H9 (cell line): ENCODE measurements around the gene RNF224. TPM values are rescaled to one million over a fixed set of nuclear protein-coding genes. Genes with fewer than 3 reads are reported as not detected.

Experiments
- DNase-seq: peaks from one replicate; pipeline ENCODE4 v3.0.0-alpha.2; 2017
- H2AFZ ChIP-seq: one replicate; pipeline ENCODE4 v1.6.1; 2013; ENCODE audit warnings: mild to moderate bottlenecking, low read length, control low read depth, moderate library complexity
- H2AK5ac ChIP-seq: 2 replicates; pipeline ENCODE4 v1.6.1; 2013; ENCODE audit warnings: low read length, control low read depth, mixed read lengths; ENCODE audit not compliant: insufficient read length
- H2BK120ac ChIP-seq: one replicate; pipeline ENCODE4 v1.6.1; 2013; ENCODE audit warnings: low read depth, mild to moderate bottlenecking, low read length, control low read depth, inconsistent platforms; ENCODE audit not compliant: poor library complexity, severe bottlenecking
- H2BK12ac ChIP-seq: 2 replicates; pipeline ENCODE4 v1.6.1; 2013; ENCODE audit warnings: low read length, control low read depth, mixed read lengths, low read depth; ENCODE audit not compliant: insufficient read length
- H2BK15ac ChIP-seq: 2 replicates; pipeline ENCODE4 v1.6.1; 2013; ENCODE audit warnings: low read depth, low read length, control low read depth
- H2BK20ac ChIP-seq: one replicate; pipeline ENCODE4 v1.6.1; 2013; ENCODE audit warnings: low read depth, mild to moderate bottlenecking, low read length, control low read depth, inconsistent platforms; ENCODE audit not compliant: poor library complexity, severe bottlenecking
- H2BK5ac ChIP-seq: 2 replicates; pipeline ENCODE4 v1.6.1; 2013; ENCODE audit warnings: low read length, control low read depth, mixed read lengths; ENCODE audit not compliant: insufficient read length
- H3K14ac ChIP-seq: 2 replicates; pipeline ENCODE4 v1.6.1; 2013; ENCODE audit warnings: low read length, control low read depth; ENCODE audit not compliant: insufficient read depth
- H3K18ac ChIP-seq: 2 replicates; pipeline ENCODE4 v1.6.1; 2013; ENCODE audit warnings: low read depth, mild to moderate bottlenecking, mixed read lengths, low read length, control low read depth; ENCODE audit not compliant: insufficient read length
- H3K23ac ChIP-seq: 2 replicates; pipeline ENCODE4 v1.6.1; 2013; ENCODE audit warnings: low read length, control low read depth, mixed read lengths, low read depth; ENCODE audit not compliant: insufficient read length
- H3K23me2 ChIP-seq: 2 replicates; pipeline ENCODE4 v1.6.1; 2013; ENCODE audit warnings: low read depth, mild to moderate bottlenecking, mixed read lengths, low read length, control low read depth; ENCODE audit not compliant: insufficient read length, poor library complexity, severe bottlenecking
- H3K27ac ChIP-seq: 2 replicates; pipeline ENCODE4 v1.5.1; 2013; ENCODE audit warnings: low read length, control low read depth, mixed read lengths, low read depth; ENCODE audit not compliant: insufficient read length
- H3K27me3 ChIP-seq: 2 replicates; pipeline ENCODE4 v1.6.1; 2013; ENCODE audit warnings: low read length, control low read depth, inconsistent platforms; ENCODE audit not compliant: insufficient read depth
- H3K4ac ChIP-seq: 2 replicates; pipeline ENCODE4 v1.6.1; 2013; ENCODE audit warnings: low read depth, mild to moderate bottlenecking, control low read depth, inconsistent platforms, low read length, moderate library complexity
- H3K4me1 ChIP-seq: 2 replicates; pipeline ENCODE4 v1.6.1; 2013; ENCODE audit warnings: low read length, control low read depth, inconsistent platforms; ENCODE audit not compliant: insufficient read depth
- H3K4me2 ChIP-seq: 2 replicates; pipeline ENCODE4 v1.6.1; 2013; ENCODE audit warnings: low read length, control low read depth, mixed read lengths; ENCODE audit not compliant: insufficient read length, insufficient read depth
- H3K56ac ChIP-seq: 2 replicates; pipeline ENCODE4 v1.6.1; 2013; ENCODE audit warnings: low read depth, mild to moderate bottlenecking, mixed read lengths, low read length, control low read depth; ENCODE audit not compliant: insufficient read length
- H3K79me1 ChIP-seq: 2 replicates; pipeline ENCODE4 v1.6.1; 2013; ENCODE audit warnings: low read depth, mild to moderate bottlenecking, moderate library complexity, low read length, control low read depth, inconsistent platforms; ENCODE audit not compliant: insufficient read depth, poor library complexity, severe bottlenecking
- H3K79me2 ChIP-seq: 2 replicates; pipeline ENCODE4 v1.6.1; 2013; ENCODE audit warnings: low read length, control low read depth, inconsistent platforms; ENCODE audit not compliant: insufficient read depth
- H3K9ac ChIP-seq: 2 replicates; pipeline ENCODE4 v1.6.1; 2013; ENCODE audit warnings: low read length, control low read depth, mixed read lengths; ENCODE audit not compliant: insufficient read length; ENCODE audit errors: extremely low read depth
- H3K9me3 ChIP-seq: one replicate; pipeline ENCODE4 v1.6.1; 2013; ENCODE audit warnings: low read depth, low read length, inconsistent platforms; ENCODE audit not compliant: control insufficient read depth
- H3T11ph ChIP-seq: one replicate; pipeline ENCODE4 v1.6.1; 2013; ENCODE audit warnings: mild to moderate bottlenecking, low read length, control low read depth, inconsistent platforms
- H4K20me1 ChIP-seq: one replicate; pipeline ENCODE4 v1.6.1; 2013; ENCODE audit not compliant: control insufficient read depth, insufficient read length, insufficient read depth
- H4K5ac ChIP-seq: 2 replicates; pipeline ENCODE4 v1.6.1; 2013; ENCODE audit warnings: low read depth, mild to moderate bottlenecking, mixed read lengths, low read length, control low read depth; ENCODE audit not compliant: insufficient read length
- H4K8ac ChIP-seq: replicated peaks from 2 replicates; pipeline ENCODE4 v1.6.1; 2013; ENCODE audit warnings: low read length, control low read depth, mixed read lengths, low read depth; ENCODE audit not compliant: insufficient read length
- H4K91ac ChIP-seq: 2 replicates; pipeline ENCODE4 v1.6.1; 2013; ENCODE audit warnings: low read depth, mild to moderate bottlenecking, moderate library complexity, mixed read lengths, low read length, control low read depth; ENCODE audit not compliant: insufficient read length
- H3K27ac Mint-ChIP-seq, 3 experiments: 2 replicates in 2 of 3; 3 replicates in 1 of 3; pipeline ENCODE4 v1.8.0; 2020 to 2021; ENCODE audit warnings: mixed read lengths in 3 of 3, mild to moderate bottlenecking in 1 of 3, moderate library complexity in 1 of 3
- H3K27me3 Mint-ChIP-seq: 2 replicates; pipeline ENCODE4 v1.8.0; 2021; ENCODE audit warnings: low read depth, mild to moderate bottlenecking, moderate library complexity, mixed read lengths
- H3K36me3 Mint-ChIP-seq, 3 experiments: 2 replicates in 2 of 3; 3 replicates in 1 of 3; pipeline ENCODE4 v1.8.0; 2020 to 2021; ENCODE audit warnings: low read depth in 3 of 3, mixed read lengths in 3 of 3; ENCODE audit not compliant: insufficient read depth in 1 of 3
- H3K4me1 Mint-ChIP-seq, 2 experiments: 2 replicates each; pipeline ENCODE4 v1.8.0; 2020; ENCODE audit warnings: mixed read lengths in 2 of 2
- H3K4me3 Mint-ChIP-seq, 2 experiments: 2 replicates in 1 of 2; 3 replicates in 1 of 2; pipeline ENCODE4 v1.8.0; 2020 to 2021; ENCODE audit warnings: mild to moderate bottlenecking in 2 of 2, mixed read lengths in 2 of 2, moderate library complexity in 1 of 2
- H3K9me3 Mint-ChIP-seq, 2 experiments: 2 replicates in 1 of 2; 3 replicates in 1 of 2; pipeline ENCODE4 v1.8.0; 2020; ENCODE audit warnings: mild to moderate bottlenecking in 2 of 2, mixed read lengths in 2 of 2, moderate library complexity in 1 of 2
- CTCF ChIP-seq: fragments of 200-600 bp; sonication (generic); conservative IDR thresholded peaks from 3 replicates; pipeline ENCODE4 v1.8.0; 2021; ENCODE audit warnings: antibody characterized with exemption, mild to moderate bottlenecking
- WGBS: extraction: QIAGEN DNeasy Blood & Tissue Kit; methylation state at CpG from one replicate; pipeline ENCODE4 v1.1.7; 2013; ENCODE audit warnings: missing lambda C conversion rate, low lambda C conversion rate, mixed read lengths; ENCODE audit not compliant: insufficient read length; ENCODE audit errors: extremely low coverage; 5-methylcytosine and 5-hydroxymethylcytosine counted together
- total RNA-seq: library from RNA; stranded (reverse); gene quantifications from 2 replicates; pipeline ENCODE4 v1.2.1, GENCODE V29; 2021

Gene RNF224
- total RNA-seq, 1 experiment from 2014 or later = 0.15 TPM

- H3K14ac ChIP-seq = no peak overlapping the region
- no peak overlapping the region for H2BK15ac ChIP-seq
- H4K5ac ChIP-seq = no peak overlapping the region
- H3K27ac ChIP-seq = no peak overlapping the region
- DNase-seq = no peak
- H3K9ac ChIP-seq = no peak overlapping the region
- no peak overlapping the region for H2AFZ ChIP-seq
- no CpG with 5 or more reads among the region's 40 CpGs for WGBS
- no peak for TF ChIP-seq CTCF
- no peak overlapping the region for H2BK20ac ChIP-seq
- no peak overlapping the region for H3K4ac ChIP-seq
- H2BK12ac ChIP-seq = no peak overlapping the region
- no peak overlapping the region for H3K18ac ChIP-seq
- H3K79me2 ChIP-seq = no peaks in the 10 kb centered on the region
- no peak overlapping the region for H2AK5ac ChIP-seq
- no peak overlapping the region for H3K23ac ChIP-seq
- Mint-ChIP-seq H3K27ac (no peak overlapping the region), H3K36me3 (no peaks in the 10 kb centered on the region), H3K4me1 (peaks cover 8 to 13% of the 10 kb centered on the region in 2 experiments), H3K9me3 (no peaks in the 10 kb centered on the region), H3K27me3 (peaks cover 7% of the 10 kb centered on the region), H3K4me3 (no peak overlapping the region)
- no peaks in the 10 kb centered on the region for H3K23me2 ChIP-seq
- no peak overlapping the region for H3K4me2 ChIP-seq
- H3K9me3 ChIP-seq = no peaks in the 10 kb centered on the region
- H3K56ac ChIP-seq = no peak overlapping the region
- no peaks in the 10 kb centered on the region for H3K79me1 ChIP-seq
- H3T11ph ChIP-seq = no peak overlapping the region
- no peaks in the 10 kb centered on the region for H4K20me1 ChIP-seq
- H3K4me1 ChIP-seq = peaks cover 3% of the 10 kb centered on the region; the same call in 1 of the 2 replicates
- H4K8ac ChIP-seq = no peak overlapping the region
- no peak overlapping the region for H4K91ac ChIP-seq
- no peak overlapping the region for H2BK5ac ChIP-seq
- no peaks in the 10 kb centered on the region for H3K27me3 ChIP-seq
- H2BK120ac ChIP-seq = no peak overlapping the region
Measured at GRCh38 chr9:137233143-137233980, 6.1 kb downstream of the RNF224 start.
